GM12892 (cell line): ENCODE data around the gene ABTB2.

Experiments
- POLR2AphosphoS5 ChIP-seq: IDR thresholded peaks from 2 replicates; pipeline ENCODE4 v1.6.1; 2011; ENCODE audit warnings: low read depth, low read length, control low read depth
- TAF1 ChIP-seq: IDR thresholded peaks from 2 replicates; pipeline ENCODE4 v1.6.1; 2011; ENCODE audit warnings: low read depth, mild to moderate bottlenecking, control low read depth, low read length, borderline replicate concordance

- TF ChIP-seq TAF1 = no peak
- no peak for TF ChIP-seq POLR2AphosphoS5
Observed at GRCh38 chr11:34260072-34260575, 97.7 kb downstream of the ABTB2 start.
